G401.6 (cell line): ENCODE measurements around the gene TGFBR3L.
"Not testable (repeated sequence)": the region's sequence is repeated elsewhere in the genome, so short reads cannot be mapped to it uniquely, and the experiment has no call there.

Experiments used
- FAIRE-seq: peaks from 2 replicates; lab custom pipeline; 2012; peaks lifted over from hg19 to GRCh38; lab: Jason Lieb, UNC

TGFBR3L gene

DNA sequence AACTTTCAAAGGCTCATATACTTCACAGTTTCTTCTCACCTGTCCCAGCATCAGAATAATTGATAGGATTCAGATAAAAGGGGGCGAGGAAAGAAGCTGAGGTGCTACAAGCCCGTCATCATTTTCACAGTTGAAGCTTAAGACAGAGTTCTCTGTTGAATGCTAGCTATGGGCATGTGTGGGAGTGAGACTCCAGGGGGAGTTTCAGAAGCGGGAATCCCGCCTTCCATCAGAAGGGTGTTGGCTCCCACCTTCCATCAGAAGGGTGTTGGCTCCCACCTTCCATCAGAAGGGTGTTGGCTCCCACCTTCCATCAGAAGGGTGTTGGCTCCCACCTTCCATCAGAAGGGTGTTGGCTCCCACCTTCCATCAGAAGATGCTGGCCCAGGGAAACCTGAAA lies 46.5 kb downstream of the TGFBR3L start:
- FAIRE-seq, result not testable (repeated sequence)

DNA sequence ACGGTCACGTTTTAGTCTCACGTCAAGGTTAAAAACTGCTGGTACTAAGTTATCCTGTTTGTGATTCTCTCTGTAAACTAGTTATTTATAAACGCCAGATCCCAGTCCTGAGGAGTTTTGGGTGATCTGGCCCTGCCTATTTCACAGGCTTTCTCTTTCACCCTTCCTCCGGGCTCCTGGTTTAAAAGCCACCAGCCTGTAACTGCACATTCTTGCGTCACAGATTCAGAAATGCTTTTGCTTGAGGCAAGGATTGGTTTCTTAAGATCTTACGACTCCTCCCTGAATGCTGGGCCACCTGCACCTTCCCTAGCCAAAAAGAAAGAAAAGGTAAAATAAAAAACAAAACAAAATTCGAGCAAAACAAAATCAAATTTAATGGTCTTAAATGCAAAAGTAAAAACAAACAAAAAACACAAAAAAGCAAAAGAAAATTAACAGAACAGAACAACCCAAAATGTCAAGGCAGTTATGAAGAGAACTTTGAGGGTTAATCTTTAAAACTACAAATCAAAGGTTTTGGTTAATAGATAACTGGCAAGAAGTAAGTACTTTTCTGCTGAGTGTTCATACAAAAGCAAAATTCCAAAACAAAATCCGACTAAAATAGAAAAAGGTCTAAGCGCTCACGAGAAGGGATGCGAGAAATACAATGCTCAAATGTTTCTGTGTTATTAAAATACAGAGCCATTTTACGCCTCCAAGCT lies 47.4 kb downstream of the TGFBR3L start:
- peak; percentile 42 for FAIRE-seq

DNA sequence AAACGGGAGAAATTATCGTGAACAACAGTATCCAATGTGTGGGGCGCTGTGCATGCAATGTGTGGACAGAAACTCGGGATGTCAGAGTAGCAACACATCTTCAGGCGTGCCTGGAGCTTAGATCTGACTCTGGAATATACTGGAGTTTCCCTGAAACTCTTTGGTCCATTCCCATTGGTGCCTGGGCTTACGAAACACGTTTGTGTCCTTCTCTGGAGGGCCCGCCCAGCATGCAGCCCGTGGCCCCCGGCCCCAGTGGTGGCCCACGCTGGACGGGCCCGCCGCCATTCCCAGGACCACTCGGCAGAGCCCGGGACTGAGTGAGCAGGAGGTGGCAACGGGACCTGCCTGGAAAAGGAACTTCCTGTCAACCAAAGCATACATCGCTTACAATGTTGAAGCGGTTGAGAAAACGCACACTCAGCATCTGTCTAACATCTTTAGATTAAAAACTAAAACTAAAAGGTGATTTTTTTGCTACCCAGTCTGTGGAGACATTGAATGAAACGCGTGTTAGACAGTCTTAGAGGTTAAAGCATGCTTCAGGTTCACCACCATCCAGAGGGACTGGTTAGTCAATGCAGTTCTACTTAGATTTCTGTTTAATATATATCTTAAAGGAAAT lies 48.1 kb downstream of the TGFBR3L start:
- no peak for FAIRE-seq

DNA sequence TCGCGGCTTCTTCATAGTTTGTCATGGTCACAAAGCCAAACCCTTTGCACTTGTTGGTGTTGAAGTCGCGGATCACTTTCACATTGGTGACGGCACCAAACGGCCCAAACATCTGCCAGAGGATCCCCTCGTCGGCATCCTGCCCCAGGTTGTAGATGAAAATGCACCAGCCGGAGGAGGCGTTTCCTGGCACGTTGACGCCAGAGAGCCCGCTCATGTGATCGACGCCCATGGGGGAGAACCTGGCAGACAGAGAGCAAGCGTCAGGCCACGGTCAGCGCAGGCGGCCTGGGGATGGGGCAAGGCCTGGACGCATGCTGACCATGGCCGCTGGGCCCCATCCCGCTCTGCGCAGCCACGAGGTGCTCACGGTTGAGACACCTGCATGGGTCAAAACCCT lies 48.9 kb downstream of the TGFBR3L start:
- no peak for FAIRE-seq

DNA sequence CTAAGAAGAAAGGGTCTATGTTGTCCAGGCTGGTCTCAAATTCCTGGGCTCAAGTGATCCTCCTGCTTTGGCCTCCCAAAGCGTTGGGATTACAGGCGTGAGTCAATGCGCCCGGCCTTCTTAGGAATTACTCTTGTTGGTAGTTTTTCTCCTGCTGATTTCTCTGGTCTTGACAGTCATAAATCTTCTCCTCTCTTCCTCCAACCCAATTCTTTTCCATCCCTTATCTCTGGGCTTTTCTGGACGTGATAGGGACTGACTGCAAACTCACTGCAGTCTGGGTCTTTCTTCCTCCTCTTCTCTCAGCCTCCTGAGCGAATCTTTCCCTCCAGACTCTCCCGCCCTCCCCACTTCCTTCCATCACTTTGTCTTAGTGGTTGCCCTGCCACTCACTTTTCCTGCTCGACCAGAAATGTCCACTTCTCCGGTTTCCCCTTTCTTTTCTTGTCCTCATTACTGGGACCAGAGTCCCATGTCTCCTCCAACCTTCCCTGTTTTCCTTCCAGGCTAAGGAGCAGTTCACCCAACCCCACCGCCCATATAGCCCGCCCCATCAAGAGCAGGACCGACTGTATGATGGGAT lies 50.7 kb downstream of the TGFBR3L start:
- FAIRE-seq, result no peak

DNA sequence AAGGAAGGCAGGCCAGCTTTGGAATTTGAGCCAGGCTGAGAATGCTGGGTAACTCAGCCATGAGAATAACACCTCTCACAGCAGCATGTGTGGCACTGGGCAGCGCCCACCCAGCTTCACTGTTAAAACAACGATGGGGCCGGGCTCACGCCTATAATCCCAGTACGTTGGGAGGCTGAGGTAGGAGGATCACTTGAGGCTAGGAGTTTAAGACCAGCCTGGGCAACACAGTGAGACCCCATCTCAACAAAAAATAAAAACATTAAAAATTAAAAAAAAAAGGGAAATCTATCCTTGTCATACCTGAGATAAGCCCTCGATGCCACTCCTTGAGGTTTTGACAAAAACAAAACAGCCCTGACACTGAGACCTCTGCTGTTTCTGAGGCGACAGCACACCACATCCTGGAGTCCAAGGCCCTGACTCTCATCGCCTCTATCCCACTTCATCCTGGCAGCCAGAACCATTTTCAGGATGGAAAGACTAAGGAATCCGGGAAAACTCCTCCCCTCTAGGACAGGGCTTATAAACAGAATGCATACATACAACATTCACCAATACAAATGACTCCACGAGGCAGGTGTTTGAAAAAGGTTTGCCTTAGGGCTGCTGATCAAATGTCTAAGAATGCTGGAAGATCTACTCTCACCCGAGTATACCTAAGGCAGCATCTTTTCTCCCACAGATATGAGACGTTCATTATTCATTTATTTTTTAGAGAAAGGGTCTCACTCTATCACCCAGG lies 51.5 kb downstream of the TGFBR3L start:
- no peak for FAIRE-seq

DNA sequence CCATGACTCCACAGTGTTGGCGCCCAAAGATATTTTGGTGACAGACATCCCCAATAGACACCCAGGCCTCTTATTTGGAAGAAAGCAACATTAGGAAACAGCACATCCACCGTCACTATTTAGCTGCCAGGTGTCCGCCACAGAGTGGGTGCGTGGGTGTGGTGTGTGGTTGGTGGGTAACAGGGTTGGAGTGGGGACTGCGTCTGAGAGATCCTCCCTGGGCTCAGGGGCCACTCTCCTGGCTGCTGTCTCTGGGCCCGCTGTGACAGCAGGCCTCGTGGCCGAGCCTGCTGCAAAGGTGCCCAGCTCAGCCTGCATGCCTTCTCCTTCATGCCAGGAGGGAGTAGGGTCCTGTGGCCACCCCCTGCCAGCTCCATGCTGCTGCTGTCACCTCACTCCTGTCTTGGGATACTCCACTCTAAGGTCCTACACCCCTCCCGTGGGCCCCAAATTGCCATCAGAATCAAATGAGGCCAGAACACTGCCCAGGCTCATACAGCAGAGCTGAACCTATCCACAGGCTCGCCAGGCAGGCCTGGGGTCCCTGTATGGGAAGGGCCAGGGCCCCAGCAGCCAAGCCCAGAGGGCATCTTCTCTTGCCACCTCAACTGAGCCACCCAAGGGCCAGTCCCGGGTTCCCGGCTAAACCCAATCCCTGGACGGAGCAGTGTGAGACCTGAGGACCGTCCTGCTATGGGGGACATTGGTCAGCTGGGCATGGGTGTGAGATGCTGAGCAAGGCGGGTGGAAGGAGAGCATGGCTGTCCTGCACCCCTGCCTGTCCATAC lies 53.6 kb downstream of the TGFBR3L start:
- no peak for FAIRE-seq
